Tibial artery (tissue), 4 donors: ENCODE measurements around the gene RCOR1.

Source experiments
- DNase-seq, 2 donors: peaks; one replicate each; pipeline ENCODE4 v3.0.0-alpha.2; 2019
- H3K27ac ChIP-seq, 2 donors: fragments of 200-600 bp; sonication (generic) in 1 of 2; 1 replicate in 1 of 2; 2 replicates in 1 of 2; pipeline ENCODE4 v1.5.1; 2018 to 2019; ENCODE audit warnings: mild to moderate bottlenecking in 1 of 2
- H3K27me3 ChIP-seq, 2 donors: fragments of 200-600 bp; sonication (generic) in 1 of 2; one replicate each; pipeline versions ENCODE4 v1.5.1 to v1.6.0; 2016 to 2019
- H3K36me3 ChIP-seq, 3 donors: fragments of 200-600 bp; sonication (generic) in 2 of 3; one replicate each; pipeline ENCODE4 v1.5.1; 2016 to 2019; ENCODE audit warnings: mild to moderate bottlenecking in 2 of 3
- H3K4me1 ChIP-seq, 4 donors: fragments of 200-600 bp; sonication (generic) in 2 of 4; 1 replicate in 3 of 4; 2 replicates in 1 of 4; pipeline ENCODE4 v1.5.1; 2016 to 2019
- H3K4me3 ChIP-seq, 2 donors: fragments of 200-600 bp; sonication (generic) in 1 of 2; 1 replicate in 1 of 2; 2 replicates in 1 of 2; pipeline ENCODE4 v1.5.1; 2018 to 2019; ENCODE audit warnings: mild to moderate bottlenecking in 2 of 2
- H3K9me3 ChIP-seq, 3 donors: fragments of 200-600 bp; sonication (generic) in 1 of 3; one replicate each; pipeline ENCODE4 v1.5.1; 2016 to 2019
- CTCF ChIP-seq, 2 experiments: fragments of 200-600 bp in 1 of 2; fragments of 450-650 bp in 1 of 2; IDR thresholded peaks; one replicate each; pipeline ENCODE4 v1.5.1; 2017 to 2019; ENCODE audit warnings: antibody characterized with exemption in 2 of 2, mild to moderate bottlenecking in 1 of 2, moderate library complexity in 1 of 2
- intact Hi-C: fragments of 100-400 bp; cut with DNase I; formaldehyde crosslinking; loops from one replicate; pipeline ENCODE4 v1.15.0; 2023; ENCODE audit warnings: low total_unique reads

The RCOR1 gene

GRCh38 chr14:102624666-102625065, 32.2 kb downstream of the RCOR1 start:
- intact Hi-C loops: no loop called here
- Histone ChIP-seq H3K9me3 (no peaks in the 10 kb centered on the region), H3K4me1 (no peaks in the 10 kb centered on the region), H3K27ac (no peak overlapping the region), H3K27me3 (no peaks in the 10 kb centered on the region), H3K36me3 (no peaks in the 10 kb centered on the region), H3K4me3 (no peak overlapping the region)
- TF ChIP-seq CTCF (IDR thresholded peaks at IDR 0.05): no peak
- DNase-seq: no peak

GRCh38 chr14:102625564-102626296, 33.3 kb downstream of the RCOR1 start:
- H3K27me3 ChIP-seq: no peaks in the 10 kb centered on the region
- H3K4me3 ChIP-seq: no peak overlapping the region
- no peaks in the 10 kb centered on the region for H3K9me3 ChIP-seq
- H3K36me3 ChIP-seq: no peaks in the 10 kb centered on the region
- H3K4me1 ChIP-seq: no peaks in the 10 kb centered on the region
- intact Hi-C loops: no loop called here
- H3K27ac ChIP-seq: no peak overlapping the region
- no peak for TF ChIP-seq CTCF (IDR thresholded peaks at IDR 0.05)
- DNase-seq: no peak

- no peak overlapping the region for H3K27ac ChIP-seq
- H3K9me3 ChIP-seq: no peaks in the 10 kb centered on the region
- no peak overlapping the region for H3K4me3 ChIP-seq
- intact Hi-C loops: no loop called here
- DNase-seq: no peak
- no peak for TF ChIP-seq CTCF (IDR thresholded peaks at IDR 0.05)
- no peaks in the 10 kb centered on the region for H3K27me3 ChIP-seq
- H3K36me3 ChIP-seq: no peaks in the 10 kb centered on the region
- H3K4me1 ChIP-seq: no peaks in the 10 kb centered on the region
Observed at GRCh38 chr14:102626530-102626929, 34.1 kb downstream of the RCOR1 start.

GRCh38 chr14:102629011-102629444, 36.6 kb downstream of the RCOR1 start:
- H3K9me3 ChIP-seq: no peaks in the 10 kb centered on the region
- TF ChIP-seq CTCF (IDR thresholded peaks at IDR 0.05): no peak
- no peak overlapping the region for H3K4me3 ChIP-seq
- no peaks in the 10 kb centered on the region for H3K4me1 ChIP-seq
- intact Hi-C loops: no loop called here
- H3K27me3 ChIP-seq: no peaks in the 10 kb centered on the region
- DNase-seq: no peak
- H3K36me3 ChIP-seq: no peaks in the 10 kb centered on the region
- no peak overlapping the region for H3K27ac ChIP-seq

GRCh38 chr14:102629808-102630350, 37.4 kb downstream of the RCOR1 start:
- H3K27me3 ChIP-seq: no peaks in the 10 kb centered on the region
- TF ChIP-seq CTCF (IDR thresholded peaks at IDR 0.05): no peak
- no peak overlapping the region for H3K4me3 ChIP-seq
- no peak overlapping the region for H3K27ac ChIP-seq
- no peaks in the 10 kb centered on the region for H3K36me3 ChIP-seq
- H3K9me3 ChIP-seq: no peaks in the 10 kb centered on the region
- H3K4me1 ChIP-seq: no peaks in the 10 kb centered on the region
- intact Hi-C loops: no loop called here
- DNase-seq: no peak
